ENCODE measurements around the gene PDE7B.
"Not testable (repeated sequence)": the region's sequence is repeated elsewhere in the genome, so short reads cannot be mapped to it uniquely, and the experiment has no call there.

The PDE7B gene

DNA sequence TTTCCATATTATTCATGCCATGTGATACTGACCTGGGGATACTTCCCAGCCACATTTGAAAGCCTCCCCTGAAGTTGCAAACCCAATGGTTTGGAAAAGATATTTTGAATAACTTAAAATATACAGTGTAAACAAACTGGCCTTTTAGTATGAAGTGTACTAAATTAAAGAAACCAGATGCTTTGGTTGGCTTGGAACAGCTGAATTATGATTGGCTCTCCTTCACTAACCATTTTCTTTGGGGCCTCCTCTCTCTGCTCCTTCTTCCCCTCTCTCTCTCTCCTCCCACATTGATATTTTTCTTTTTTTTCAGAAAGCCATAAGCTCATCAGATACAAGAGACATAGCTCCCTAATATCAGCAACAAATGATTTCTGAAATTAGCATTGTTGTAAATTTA is 232.0 kb downstream of the PDE7B start:
- DNase-seq: no peak

DNA sequence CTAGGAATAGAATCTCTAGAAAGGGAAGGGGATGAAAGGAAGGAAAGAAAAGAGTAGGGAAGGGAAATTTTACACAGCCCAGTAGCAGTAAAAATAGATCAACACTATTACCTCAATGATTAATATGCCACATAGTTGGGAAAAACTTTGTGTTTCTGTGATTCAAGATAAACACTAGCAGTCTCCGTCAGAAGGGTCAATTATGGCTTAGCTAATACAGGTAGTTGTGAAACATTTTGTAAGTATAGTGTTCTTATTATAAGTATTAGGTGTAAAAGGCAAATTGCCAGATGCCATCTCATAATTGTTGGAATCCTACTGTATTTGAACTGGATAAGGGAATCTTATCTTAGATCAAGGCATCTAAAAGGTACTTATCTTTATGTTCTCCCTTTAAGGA is 232.9 kb downstream of the PDE7B start:
- DNase-seq: no peak

DNA sequence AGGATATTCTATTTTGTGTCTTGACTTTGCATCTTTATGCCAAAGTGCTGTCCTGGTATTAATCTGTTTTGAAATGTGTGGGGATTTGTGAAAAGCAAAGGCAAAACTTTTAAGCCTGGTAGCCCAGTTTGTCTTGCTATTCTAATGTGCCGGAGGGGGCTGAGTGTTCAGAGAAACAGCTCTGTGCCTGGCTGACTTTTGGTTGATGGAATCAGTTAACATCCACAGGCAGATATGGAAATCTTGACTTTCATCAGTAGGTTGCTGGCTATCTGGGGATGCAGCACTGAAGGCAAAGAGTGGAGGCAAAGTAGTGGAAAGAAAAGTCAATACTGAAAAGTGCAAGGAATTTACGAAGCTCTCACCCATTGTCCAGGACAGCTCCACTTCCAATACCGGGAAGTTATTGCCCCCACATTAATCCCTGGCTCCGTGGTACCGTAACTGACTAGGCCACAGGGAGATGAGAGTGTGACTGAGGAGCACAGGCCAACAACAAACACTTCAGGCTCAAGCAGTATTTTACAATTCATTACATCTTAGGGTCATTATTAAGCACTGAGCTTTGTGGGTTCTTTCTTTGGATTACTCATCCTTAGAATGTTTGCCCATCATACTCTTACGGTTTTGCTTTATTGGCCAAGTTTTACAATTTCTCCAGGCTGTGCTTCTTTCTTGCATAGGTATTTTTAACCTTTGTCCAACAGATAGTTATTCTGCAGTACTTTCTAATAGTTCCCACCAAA is 234.0 kb downstream of the PDE7B start:
- DNase-seq: no peak

DNA sequence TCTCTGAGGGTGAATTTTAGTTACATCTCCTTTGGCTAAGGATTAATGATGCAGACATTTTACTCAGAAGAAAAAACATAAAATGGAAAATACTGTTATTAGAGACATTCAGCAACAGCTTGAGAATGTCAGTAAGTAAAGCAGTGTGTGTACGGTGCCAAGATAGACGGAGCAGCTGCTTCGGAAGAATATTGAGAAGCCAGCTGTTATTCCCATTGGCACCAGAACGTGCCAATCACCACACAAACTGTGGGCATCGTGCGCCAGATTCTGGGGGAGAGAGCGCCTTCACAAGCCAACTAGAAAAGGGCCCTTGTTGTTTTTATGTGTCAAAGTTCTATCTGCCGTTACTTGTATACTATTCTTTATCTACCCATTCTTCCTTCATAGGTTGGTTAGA is 235.2 kb downstream of the PDE7B start:
- no peak for DNase-seq

DNA sequence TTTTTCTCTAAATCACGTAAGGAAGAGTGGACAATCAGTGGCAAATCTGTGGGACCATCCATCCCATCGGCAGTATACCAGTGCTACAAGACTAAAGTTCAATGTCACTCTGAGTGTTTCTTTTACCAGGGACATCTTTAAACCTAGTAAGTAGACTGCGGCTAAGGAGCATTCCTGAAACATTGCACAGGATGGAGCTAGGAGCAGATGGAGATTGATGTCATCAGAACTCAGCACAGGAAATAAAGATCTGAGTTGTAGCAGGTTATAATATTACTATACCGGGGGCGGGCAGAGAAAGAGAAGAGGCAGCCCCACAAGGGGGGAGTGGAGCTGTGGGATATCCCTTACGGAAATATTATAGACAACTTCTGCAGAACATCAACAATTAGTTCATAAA is 236.5 kb downstream of the PDE7B start:
- no peak for DNase-seq

DNA sequence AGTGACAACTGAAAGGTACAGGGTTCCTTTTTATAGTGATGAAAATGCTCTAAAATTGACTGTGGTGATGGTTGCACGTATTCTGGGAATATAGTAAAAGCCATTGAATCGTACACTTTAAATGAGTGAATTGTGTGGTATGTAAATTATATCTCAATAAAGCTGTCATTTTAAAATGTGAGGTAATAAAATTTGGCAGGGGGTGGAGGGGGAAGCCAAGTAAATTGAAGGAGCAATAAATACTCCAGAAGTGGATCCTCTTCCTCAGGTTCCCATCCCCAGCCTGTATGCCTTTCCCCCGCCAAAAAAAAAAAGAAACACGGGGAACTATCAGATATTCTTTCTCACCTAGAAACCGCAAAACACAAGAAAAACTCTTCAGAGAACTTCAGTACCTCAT is 237.2 kb downstream of the PDE7B start:
- no peak for DNase-seq

DNA sequence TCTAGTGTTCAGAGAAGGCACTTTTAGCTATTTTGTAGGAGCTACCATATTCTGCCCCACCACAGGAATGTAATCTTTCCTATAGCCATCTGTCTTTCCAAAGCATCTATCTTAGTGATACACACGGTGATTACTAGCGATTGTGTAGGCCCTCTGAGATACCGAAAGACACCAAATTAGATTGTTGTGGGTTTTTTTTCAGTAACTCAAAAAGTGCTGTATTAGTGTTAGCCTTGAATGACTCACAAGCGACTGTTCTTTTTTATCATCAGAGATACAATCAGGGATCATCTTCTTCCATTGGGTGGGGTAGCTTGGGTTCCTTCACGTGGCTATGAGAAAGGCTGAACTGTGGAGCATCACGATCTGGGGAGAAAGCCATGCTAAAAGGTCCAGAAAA is 238.4 kb downstream of the PDE7B start:
- no peak for DNase-seq

DNA sequence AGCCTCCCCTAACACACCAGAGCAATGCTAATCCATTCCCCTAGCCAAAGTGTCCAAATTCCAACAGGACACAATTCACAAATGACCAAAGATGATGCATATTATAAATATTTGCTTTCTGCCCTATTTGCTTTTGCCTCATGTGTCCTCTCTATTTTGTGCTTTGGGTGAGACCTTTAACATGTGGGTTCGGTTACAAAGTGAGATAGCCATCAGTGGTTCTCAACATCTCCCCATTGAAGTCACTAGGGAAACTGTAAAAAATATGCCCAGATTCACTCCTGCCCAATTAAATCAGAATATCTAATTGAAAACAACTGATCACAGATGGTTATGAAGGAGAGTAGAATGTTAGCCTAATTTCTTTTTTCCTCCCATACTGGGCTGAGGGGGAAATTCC is 239.4 kb downstream of the PDE7B start:
- DNase-seq: no peak

DNA sequence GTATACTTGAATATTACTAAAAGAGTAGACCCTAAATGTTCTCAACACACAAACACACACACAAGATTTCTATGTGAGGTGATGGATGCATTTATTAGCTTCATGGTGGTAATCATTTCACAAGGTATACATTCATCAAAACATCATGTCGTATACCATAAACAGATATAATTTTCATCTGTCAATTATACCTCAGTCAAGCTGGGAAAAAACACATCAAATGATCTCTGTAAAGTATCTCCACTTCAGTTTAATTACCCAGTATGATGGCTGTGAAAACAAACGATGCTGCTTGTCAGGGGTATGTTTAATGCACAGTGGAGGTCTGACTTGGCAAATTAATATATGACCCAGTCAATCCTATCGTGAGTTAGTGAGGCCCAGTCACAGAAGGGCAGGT is 241.4 kb downstream of the PDE7B start:
- no peak for DNase-seq

DNA sequence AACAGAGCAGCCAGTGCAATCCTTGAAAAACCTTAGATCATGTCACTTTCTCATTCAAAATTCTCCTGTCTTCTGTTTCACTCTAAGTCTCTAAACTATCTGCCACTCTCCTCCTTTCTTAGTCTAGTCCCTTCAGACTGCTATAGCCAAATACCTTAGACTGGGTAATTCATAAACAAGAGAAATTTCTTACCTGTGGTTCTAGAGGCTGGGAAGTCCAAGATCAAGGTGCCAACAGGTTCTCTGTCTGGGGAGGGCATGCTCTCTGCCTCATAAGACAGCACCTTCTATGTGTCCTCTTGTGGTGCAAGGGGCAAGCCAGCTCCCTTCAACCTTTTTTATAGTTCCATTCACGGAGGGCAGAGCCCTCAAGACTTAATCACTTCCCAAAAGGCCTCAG is 242.3 kb downstream of the PDE7B start:
- no peak for DNase-seq

DNA sequence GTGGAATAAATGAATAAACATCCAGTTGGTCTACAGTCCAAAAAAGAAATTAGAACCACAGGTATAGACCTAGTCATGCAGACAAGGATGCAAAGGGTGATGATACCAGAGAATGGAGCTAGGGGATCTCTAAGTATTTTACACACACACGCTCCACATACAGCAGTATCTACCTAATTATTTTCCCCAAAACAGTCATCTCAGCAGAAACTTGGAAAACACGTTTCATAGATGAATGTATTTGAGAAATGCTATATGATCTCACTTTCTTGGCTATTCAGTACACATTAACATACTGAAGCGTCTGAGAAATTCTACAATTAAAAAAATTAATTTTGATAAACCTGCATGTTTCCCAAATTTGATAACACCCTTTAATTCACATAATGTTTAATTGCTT is 243.3 kb downstream of the PDE7B start:
- DNase-seq: no peak

DNA sequence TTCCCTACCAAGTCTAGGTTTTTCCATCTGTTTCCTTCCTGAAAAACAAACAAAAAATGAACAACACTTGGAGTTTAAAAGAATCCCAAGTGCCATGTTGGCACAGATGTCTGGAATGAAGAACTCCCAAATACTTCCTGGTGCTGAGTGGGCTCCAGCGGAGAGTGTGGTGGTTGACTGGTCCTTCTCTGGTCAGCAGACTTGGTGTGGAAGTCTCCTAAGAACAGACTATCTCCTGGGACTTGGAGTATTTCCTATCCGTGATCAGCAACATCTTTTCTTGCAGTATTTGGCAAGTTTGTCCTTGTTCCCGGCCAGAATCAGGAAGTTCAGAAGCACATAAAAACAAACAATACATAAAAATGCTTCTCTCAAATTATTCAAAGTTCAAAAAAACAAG is 244.5 kb downstream of the PDE7B start:
- DNase-seq: no peak

DNA sequence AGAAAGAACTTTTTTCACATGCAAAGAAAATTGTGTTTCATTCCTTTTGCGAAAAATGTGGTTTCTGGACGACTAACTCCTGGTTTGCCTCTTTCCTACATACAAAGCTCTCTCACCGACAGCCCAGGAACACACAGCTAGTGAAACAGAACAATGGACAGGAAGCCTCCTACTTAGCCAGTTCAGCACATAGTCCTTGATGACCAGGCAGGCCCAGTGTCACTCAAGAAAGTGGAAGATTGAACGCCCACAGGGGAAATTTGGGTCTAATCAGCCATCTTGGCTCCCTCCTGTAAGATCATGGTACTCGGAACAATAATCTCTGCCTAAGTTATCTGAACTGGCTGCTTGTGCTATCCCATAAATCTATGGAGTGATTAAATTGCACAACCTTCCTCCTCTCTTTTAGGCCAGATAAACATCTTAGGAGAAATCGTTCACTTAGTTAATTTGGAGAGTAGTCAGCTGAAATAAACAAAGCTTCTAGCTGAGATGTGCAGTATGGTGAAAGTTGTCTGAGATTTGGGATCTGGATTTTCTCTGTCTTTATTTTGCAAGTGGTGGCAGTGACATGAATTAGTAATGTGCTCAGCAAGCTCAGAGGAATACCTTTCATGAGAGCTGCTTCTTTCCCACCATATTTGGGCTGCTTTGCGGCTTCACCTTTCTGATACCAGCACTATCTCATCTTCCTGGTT is 251.6 kb downstream of the PDE7B start:
- DNase-seq: no peak

DNA sequence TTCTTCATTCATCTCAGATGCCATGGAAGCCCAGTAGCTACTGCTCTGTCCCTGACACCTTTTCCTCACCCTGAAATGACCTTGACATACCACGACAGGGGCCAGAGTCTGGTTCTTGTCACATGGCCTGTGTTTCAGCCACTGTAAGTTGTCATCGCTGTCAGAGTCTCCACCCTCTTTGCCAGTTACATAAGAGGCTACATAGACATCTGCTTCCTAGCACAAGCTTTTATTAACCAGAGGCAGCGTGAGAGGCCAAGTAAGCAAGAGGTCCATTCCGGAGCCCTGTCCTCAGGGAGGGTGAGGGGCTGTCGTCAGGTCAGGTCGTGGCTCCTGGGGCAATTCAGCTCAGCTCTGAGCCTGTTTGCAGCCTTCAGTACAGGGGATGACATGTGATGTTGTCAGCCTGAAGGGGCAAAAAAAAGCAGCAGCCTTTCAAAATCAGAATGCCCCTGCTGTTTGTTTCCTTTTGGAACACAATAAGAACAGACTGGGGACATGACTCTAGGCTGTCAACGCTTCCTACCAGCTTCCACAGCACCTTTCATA is 252.3 kb downstream of the PDE7B start:
- DNase-seq: no peak

DNA sequence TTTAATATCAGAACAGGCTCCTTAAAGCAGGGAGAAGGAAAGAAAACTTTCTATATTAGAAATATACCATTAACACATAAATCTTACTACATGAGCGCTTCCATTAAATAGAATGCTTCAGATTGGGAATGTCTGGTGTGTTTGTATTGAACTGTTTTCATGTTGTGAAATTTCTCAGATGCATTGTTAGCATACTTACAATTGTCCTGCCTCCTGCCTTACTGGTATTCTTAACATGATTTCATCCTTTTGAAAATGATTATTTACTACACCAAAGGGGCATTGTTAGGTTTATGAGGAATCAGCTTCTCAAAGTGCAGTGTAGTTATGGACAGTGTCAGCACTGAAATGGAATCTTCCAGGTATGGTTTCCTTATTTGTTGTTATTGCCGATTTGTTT is 253.1 kb downstream of the PDE7B start:
- no peak for DNase-seq

DNA sequence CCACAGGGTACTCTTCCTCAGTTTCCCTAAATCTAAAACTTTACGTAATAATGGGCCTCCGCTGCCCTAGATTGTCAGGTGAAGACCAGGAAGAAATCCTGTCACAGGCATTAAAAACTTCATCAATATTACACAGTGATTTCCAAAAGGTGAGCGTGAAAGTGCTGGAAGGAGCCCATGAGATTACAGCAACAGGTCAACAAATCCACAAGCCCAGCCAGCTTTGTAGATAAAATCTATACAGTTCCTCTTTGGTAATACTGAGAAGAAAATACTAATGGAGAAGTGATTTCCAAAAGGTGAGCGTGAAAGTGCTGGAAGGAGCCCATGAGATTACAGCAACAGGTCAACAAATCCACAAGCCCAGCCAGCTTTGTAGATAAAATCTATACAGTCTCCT is 254.3 kb downstream of the PDE7B start:
- not testable (repeated sequence) for DNase-seq

DNA sequence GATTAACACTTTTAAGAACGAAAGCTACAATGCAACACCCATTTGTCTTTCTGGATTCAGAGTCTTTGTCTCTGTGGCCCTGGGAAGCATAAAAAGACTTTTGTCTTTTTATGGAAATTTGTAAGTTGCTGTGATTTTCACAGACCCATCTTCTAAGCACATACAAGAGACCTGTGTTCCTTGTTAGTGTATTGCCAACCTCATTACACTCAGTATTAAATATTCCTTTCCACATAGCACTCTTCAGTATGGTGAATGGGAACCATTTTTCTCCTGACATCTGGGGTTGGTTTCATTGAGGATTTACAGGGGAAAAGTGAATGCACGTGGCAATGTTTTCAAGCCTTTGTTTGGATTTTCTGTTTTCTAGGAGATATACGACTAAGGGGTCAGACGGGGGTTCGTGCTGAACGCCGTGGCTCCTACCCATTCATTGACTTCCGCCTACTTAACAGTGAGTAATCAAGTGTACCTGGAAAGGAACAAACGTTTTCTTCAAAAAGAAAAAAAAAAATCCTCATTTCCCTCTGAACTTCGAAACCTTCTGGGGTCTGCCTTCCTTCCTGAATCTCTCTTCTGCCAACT is 257.0 kb downstream of the PDE7B start:
- no peak for DNase-seq

DNA sequence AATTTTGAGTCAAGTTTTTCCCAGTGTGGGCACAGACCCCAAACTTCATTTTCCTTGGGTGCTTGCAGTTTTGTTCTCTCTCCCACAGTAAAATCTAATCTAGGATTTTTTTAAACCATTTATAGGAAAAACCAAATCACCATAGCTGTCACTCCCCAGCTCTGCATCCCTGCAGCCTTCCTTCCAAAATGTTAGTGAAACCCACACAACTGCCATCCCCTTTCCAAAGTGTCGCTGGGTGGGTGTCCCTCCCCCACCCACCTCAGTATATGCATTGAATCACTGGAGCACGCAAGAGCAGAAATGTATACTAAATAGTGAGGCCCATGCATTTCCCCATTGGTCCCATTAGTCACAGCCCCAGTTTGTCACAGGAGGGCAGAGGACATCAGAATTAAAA is 260.3 kb downstream of the PDE7B start:
- no peak for DNase-seq

DNA sequence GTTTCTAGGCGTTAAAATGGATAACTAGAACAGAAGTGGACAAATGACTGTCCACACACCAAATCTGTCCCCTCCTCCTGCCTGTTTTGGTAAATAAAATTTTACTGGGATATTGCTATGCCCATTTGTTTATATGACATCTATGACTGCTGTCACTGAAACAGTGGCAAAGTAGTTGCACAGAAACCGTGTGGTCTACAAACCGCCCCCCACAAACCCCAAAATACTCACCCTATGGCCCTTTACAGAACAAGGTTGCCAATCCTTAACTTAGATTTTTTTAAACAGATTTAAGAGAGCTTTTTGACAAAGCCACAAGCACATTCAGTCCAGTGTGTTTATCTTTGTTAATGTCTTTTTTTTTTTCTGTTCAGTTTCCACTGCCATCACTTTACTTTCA is 260.8 kb downstream of the PDE7B start:
- DNase-seq: no peak

DNA sequence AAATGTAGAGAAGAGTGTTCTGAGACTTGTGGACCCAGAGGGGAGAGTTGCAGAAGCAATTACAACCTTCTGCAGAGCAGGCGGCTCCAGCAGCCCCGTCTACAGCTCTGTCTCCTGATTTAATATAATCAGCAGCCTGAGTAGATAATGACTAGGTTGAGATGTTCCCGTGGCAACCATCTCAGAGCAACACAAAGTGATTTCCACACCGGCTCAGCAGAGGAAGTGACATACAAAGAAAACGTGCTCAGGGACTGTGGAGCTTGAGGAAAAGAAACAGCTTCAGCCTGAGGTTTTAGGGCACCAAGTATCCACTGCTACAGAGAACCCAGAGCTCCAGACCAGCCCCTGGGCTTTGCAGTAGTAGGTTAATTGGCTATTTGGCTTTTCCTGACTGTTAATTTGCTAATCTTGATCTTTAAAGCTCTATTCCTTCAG is 262.3 kb downstream of the PDE7B start:
- peak; percentile 97 for DNase-seq

DNA sequence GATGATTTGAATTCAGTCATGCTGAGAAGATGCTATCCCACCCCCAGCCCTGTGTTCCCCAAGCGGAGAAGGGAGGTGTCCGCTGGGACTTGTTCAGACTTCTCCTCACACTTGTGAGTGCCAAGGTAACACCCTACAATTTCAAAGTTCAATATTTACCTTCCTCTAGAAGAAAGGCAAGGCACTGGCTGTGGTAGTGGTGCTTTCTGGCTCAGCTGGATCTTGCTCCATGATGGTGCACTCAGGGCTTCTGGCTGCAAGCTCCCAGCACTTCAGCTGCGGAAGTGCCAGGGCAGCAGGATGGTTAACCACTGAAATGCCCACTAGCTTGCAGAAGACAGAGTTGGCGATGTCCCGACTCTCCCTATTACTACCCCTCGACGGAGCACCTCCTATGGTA is 263.2 kb downstream of the PDE7B start:
- DNase-seq: peak; percentile 47

DNA sequence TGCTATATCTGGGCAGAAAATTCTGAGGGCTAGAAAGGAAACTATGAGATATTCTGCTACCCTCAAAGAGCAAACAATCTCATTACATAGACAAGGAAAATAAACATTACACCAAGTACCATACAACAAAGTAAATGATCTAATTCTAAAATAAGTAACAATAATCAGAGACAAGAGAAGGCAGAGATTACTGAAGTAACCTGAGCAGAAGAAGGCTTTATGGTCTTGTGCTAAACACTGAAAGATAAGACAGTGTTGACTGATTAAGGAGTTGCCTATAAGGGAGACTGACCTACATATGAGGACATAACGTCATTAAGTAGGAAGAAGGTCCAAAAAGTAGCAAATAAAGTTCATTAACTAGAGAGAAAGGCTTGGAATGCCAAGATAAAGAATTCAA is 264.4 kb downstream of the PDE7B start:
- no peak for DNase-seq

DNA sequence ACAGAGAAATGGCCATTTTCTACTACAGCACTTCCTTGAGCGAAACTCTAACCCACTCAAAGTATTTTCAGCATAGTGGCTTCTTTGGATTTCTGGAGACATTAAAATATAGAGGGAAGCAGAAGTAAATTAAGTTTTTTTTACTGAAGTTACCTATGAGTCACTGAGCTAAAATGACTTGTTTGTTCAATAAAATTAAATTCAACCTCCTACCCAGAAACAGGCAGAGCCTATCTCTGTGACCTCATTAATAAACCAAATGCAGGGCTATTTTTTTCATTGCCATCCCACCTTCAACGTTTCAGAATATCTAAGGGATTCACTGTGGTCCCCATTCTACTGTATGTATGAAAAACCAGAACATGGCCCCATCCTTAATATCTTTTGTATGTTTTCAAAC is 265.6 kb downstream of the PDE7B start:
- DNase-seq: no peak

DNA sequence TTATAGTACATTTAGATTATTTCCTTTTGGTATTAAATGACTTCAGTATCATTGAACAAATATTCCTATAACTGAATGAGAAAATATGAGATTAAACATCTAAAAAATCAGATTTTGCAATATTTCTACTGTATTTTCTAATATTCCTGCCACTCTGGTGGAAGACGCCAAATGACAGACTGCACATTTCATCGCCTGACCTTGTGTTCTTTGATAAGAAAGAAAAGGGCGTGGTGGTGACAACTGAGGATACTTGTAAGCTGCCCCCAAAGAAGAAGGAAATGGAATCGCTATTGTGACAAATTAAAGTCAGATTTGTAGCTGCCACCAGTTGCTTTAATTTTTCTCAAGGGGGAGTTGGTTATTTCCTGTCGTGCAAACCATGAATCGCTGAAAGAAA is 267.3 kb downstream of the PDE7B start:
- no peak for DNase-seq

Measured in NCI-H774 (cell line).